ENCODE results near the gene SAMD15. TPM values are rescaled to one million over a fixed set of nuclear protein-coding genes. Genes with fewer than 3 reads are reported as not detected.
"Not testable (repeated sequence)": the region's sequence is repeated elsewhere in the genome, so short reads cannot be mapped to it uniquely, and the experiment has no call there.

SAMD15 gene
- total RNA-seq, 1 experiment from 2014 or later: 3.0 TPM

- peak; percentile 33 for DNase-seq (ENCODE audit: low read depth)
Observed at GRCh38 chr14:77375973-77376770, 1.0 kb upstream of the SAMD15 start.

- DNase-seq (ENCODE audit: low read depth): no peak
Observed at GRCh38 chr14:77377502-77377844, 294 bp downstream of the SAMD15 start.

- no peak for DNase-seq (ENCODE audit: low read depth)
Observed at GRCh38 chr14:77378701-77379100, 1.5 kb downstream of the SAMD15 start.

GRCh38 chr14:77390188-77390587 lies 13.0 kb downstream of the SAMD15 start:
- DNase-seq (ENCODE audit: low read depth): no peak

GRCh38 chr14:77400216-77400615 lies 23.0 kb downstream of the SAMD15 start:
- DNase-seq (ENCODE audit: low read depth): no peak

- DNase-seq (ENCODE audit: low read depth): no peak
Observed at GRCh38 chr14:77403768-77404167, 26.6 kb downstream of the SAMD15 start.

GRCh38 chr14:77406086-77406485 lies 28.9 kb downstream of the SAMD15 start:
- DNase-seq (ENCODE audit: low read depth): no peak

GRCh38 chr14:77406718-77407117 lies 29.5 kb downstream of the SAMD15 start:
- peak; percentile 5 for DNase-seq (ENCODE audit: low read depth)

GRCh38 chr14:77407158-77407557 lies 30.0 kb downstream of the SAMD15 start:
- no peak for DNase-seq (ENCODE audit: low read depth)

GRCh38 chr14:77409131-77409533 lies 32.0 kb downstream of the SAMD15 start:
- DNase-seq (ENCODE audit: low read depth): peak; percentile 19

GRCh38 chr14:77415403-77416030 lies 38.3 kb downstream of the SAMD15 start:
- DNase-seq (ENCODE audit: low read depth): not testable (repeated sequence)

- not testable (repeated sequence) for DNase-seq (ENCODE audit: low read depth)
Observed at GRCh38 chr14:77416098-77416497, 38.9 kb downstream of the SAMD15 start.

- DNase-seq (ENCODE audit: low read depth): no peak
Observed at GRCh38 chr14:77416836-77417235, 39.7 kb downstream of the SAMD15 start.

- no peak for DNase-seq (ENCODE audit: low read depth)
Observed at GRCh38 chr14:77421201-77421600, 44.0 kb downstream of the SAMD15 start.

GRCh38 chr14:77423423-77423822 lies 46.2 kb downstream of the SAMD15 start, which contains the start of gene NOXRED1:
Gene NOXRED1 (minus strand): TSS chr14:77423523. CDS start chr14:77422889, 634 bp downstream.
- no peak for DNase-seq (ENCODE audit: low read depth)

GRCh38 chr14:77424862-77425261 lies 47.7 kb downstream of the SAMD15 start:
- DNase-seq (ENCODE audit: low read depth): no peak

GRCh38 chr14:77426396-77426795 lies 49.2 kb downstream of the SAMD15 start:
- DNase-seq (ENCODE audit: low read depth): no peak

- DNase-seq (ENCODE audit: low read depth): no peak
Observed at GRCh38 chr14:77436042-77436441, 58.9 kb downstream of the SAMD15 start.

GRCh38 chr14:77438596-77438995 lies 61.4 kb downstream of the SAMD15 start:
- DNase-seq (ENCODE audit: low read depth): no peak

GRCh38 chr14:77439861-77440260 lies 62.7 kb downstream of the SAMD15 start:
- no peak for DNase-seq (ENCODE audit: low read depth)
